ENCODE data around the gene MRPS7. TPM values are rescaled to one million over a fixed set of nuclear protein-coding genes. Genes with fewer than 3 reads are reported as not detected.

The MRPS7 gene
- total RNA-seq, 8 experiments from 2014 or later: 48.2 to 108 (median 78.7) TPM

GRCh38 chr17:75238684-75239191 is 22.9 kb upstream of the MRPS7 start:
- in situ Hi-C loops (cut with MboI; ENCODE audit: low pct_unique_long_range_greater_than_20kb in 2 of 9, low sequenced_read_pairs in 9 of 9, unreplicated experiment in 9 of 9): no loop called here
- Histone ChIP-seq H3K4me1 (replicated peaks in 1 of 2) (no peaks in the 10 kb centered on the region), H3K27ac (no peak overlapping the region), H3K4me3 (no peak overlapping the region)
- WGBS, 10 experiments: 33 to 80% (median 47%) methylated on average over 1 to 8 of the region's 13 CpGs; no CpG with 5 or more reads in 5 of the 10 experiments
- peak; percentile 15 to 75 (median 44) for ATAC-seq (replicated peaks in 6 of 8)

- in situ Hi-C loops (cut with MboI; ENCODE audit: low pct_unique_long_range_greater_than_20kb in 2 of 9, low sequenced_read_pairs in 9 of 9, unreplicated experiment in 9 of 9): no loop called here
- Histone ChIP-seq H3K4me3 (no peak overlapping the region), H3K4me1 (replicated peaks in 1 of 2) (no peaks in the 10 kb centered on the region), H3K27ac (no peak overlapping the region)
- ATAC-seq (replicated peaks in 6 of 8): no peak
- WGBS, 10 experiments: 70% methylated on average over 2 of the region's 12 CpGs; no CpG with 5 or more reads in 9 of the 10 experiments
Measured at GRCh38 chr17:75239214-75239613, 22.5 kb upstream of the MRPS7 start.

- in situ Hi-C loops (cut with MboI; ENCODE audit: low pct_unique_long_range_greater_than_20kb in 2 of 9, low sequenced_read_pairs in 9 of 9, unreplicated experiment in 9 of 9): no loop called here
- peak in 3 of 8 experiments; percentile 1 to 32 (median 31) for ATAC-seq (replicated peaks in 6 of 8)
- Histone ChIP-seq H3K4me1 (replicated peaks in 1 of 2) (no peaks in the 10 kb centered on the region), H3K27ac (no peak overlapping the region), H3K4me3 (no peak overlapping the region)
- 96 to 100% methylated on average over 1 to 4 of the region's 23 CpGs; no CpG with 5 or more reads in 8 of the 10 experiments for WGBS, 10 experiments
Measured at GRCh38 chr17:75239778-75240393, 21.8 kb upstream of the MRPS7 start.

GRCh38 chr17:75240394-75241142 is 21.1 kb upstream of the MRPS7 start:
- Histone ChIP-seq H3K27ac (no peak overlapping the region), H3K4me1 (replicated peaks in 1 of 2) (no peaks in the 10 kb centered on the region), H3K4me3 (no peak overlapping the region)
- 40 to 100% (median 72%) methylated on average over 1 to 12 of the region's 23 CpGs; no CpG with 5 or more reads in 4 of the 10 experiments for WGBS, 10 experiments
- in situ Hi-C loops (cut with MboI; ENCODE audit: low pct_unique_long_range_greater_than_20kb in 2 of 9, low sequenced_read_pairs in 9 of 9, unreplicated experiment in 9 of 9): no loop called here
- ATAC-seq (replicated peaks in 6 of 8): peak; percentile 28 to 92 (median 77)

- WGBS, 10 experiments: 98 to 100% (median 100%) methylated on average over 1 to 5 of the region's 7 CpGs; no CpG with 5 or more reads in 7 of the 10 experiments
- in situ Hi-C loops (cut with MboI; ENCODE audit: low pct_unique_long_range_greater_than_20kb in 2 of 9, low sequenced_read_pairs in 9 of 9, unreplicated experiment in 9 of 9): no loop called here
- Histone ChIP-seq H3K27ac (no peak overlapping the region), H3K4me3 (no peak overlapping the region), H3K4me1 (replicated peaks in 1 of 2) (no peaks in the 10 kb centered on the region)
- ATAC-seq (replicated peaks in 6 of 8): no peak
Measured at GRCh38 chr17:75241143-75241430, 20.6 kb upstream of the MRPS7 start.

DNA sequence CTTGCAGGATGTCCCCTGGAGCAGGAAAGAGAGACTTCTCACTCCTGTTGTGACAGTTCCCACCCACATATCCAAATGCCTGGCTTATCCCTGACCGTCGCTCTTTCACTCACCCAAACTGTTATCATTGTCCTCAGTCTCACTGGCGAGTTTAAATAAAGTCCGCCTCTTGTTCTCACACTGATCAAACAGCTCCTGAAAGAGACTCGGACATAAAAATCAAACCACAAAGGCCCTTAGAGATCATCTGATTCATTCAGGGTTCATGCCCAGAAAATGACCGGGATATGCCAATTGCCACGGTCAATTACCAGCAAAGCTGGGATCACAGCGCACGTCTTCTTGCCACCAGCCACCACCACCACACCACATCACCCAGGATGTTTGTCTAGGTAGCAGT is 20.2 kb upstream of the MRPS7 start:
- H3K27ac ChIP-seq: no peak overlapping the region
- H3K4me3 ChIP-seq: no peak overlapping the region
- no peaks in the 10 kb centered on the region for H3K4me1 ChIP-seq (replicated peaks in 1 of 2)
- no peak for ATAC-seq (replicated peaks in 6 of 8)
- in situ Hi-C loops (cut with MboI; ENCODE audit: low pct_unique_long_range_greater_than_20kb in 2 of 9, low sequenced_read_pairs in 9 of 9, unreplicated experiment in 9 of 9): no loop called here
- WGBS, 10 experiments: 96 to 100% (median 100%) methylated on average over 2 to 5 of the region's 9 CpGs; no CpG with 5 or more reads in 5 of the 10 experiments

GRCh38 chr17:75241996-75242460 is 19.7 kb upstream of the MRPS7 start:
- in situ Hi-C loops (cut with MboI; ENCODE audit: low pct_unique_long_range_greater_than_20kb in 2 of 9, low sequenced_read_pairs in 9 of 9, unreplicated experiment in 9 of 9): no loop called here
- WGBS, 10 experiments: 38 to 100% (median 96%) methylated on average over 1 to 7 of the region's 15 CpGs; no CpG with 5 or more reads in 5 of the 10 experiments
- ATAC-seq (replicated peaks in 6 of 8): peak in 3 of 8 experiments; percentile 38 to 86 (median 84)
- no peak overlapping the region for H3K4me3 ChIP-seq
- no peaks in the 10 kb centered on the region for H3K4me1 ChIP-seq (replicated peaks in 1 of 2)
- no peak overlapping the region for H3K27ac ChIP-seq

- 77 to 100% (median 94%) methylated on average over 1 to 10 of the region's 17 CpGs; no CpG with 5 or more reads in 1 of the 10 experiments for WGBS, 10 experiments
- Histone ChIP-seq H3K4me3 (no peak overlapping the region), H3K4me1 (replicated peaks in 1 of 2) (no peaks in the 10 kb centered on the region), H3K27ac (no peak overlapping the region)
- in situ Hi-C loops (cut with MboI; ENCODE audit: low pct_unique_long_range_greater_than_20kb in 2 of 9, low sequenced_read_pairs in 9 of 9, unreplicated experiment in 9 of 9): no loop called here
- no peak for ATAC-seq (replicated peaks in 6 of 8)
Measured at GRCh38 chr17:75242461-75243042, 19.1 kb upstream of the MRPS7 start.

- Histone ChIP-seq H3K27ac (no peak overlapping the region), H3K4me1 (replicated peaks in 1 of 2) (no peaks in the 10 kb centered on the region), H3K4me3 (no peak overlapping the region)
- 88 to 100% (median 92%) methylated on average over 2 to 10 of the region's 22 CpGs; no CpG with 5 or more reads in 2 of the 10 experiments for WGBS, 10 experiments
- no peak for ATAC-seq (replicated peaks in 6 of 8)
- in situ Hi-C loops (cut with MboI; ENCODE audit: low pct_unique_long_range_greater_than_20kb in 2 of 9, low sequenced_read_pairs in 9 of 9, unreplicated experiment in 9 of 9): no loop called here
Measured at GRCh38 chr17:75244133-75244866, 17.4 kb upstream of the MRPS7 start.

GRCh38 chr17:75245011-75245410 is 16.7 kb upstream of the MRPS7 start:
- in situ Hi-C loops (cut with MboI; ENCODE audit: low pct_unique_long_range_greater_than_20kb in 2 of 9, low sequenced_read_pairs in 9 of 9, unreplicated experiment in 9 of 9): no loop called here
- no peak overlapping the region for H3K4me3 ChIP-seq
- no peak for ATAC-seq (replicated peaks in 6 of 8)
- WGBS, 10 experiments: 80 to 100% (median 95%) methylated on average over 1 to 5 of the region's 6 CpGs; no CpG with 5 or more reads in 2 of the 10 experiments
- no peaks in the 10 kb centered on the region for H3K4me1 ChIP-seq (replicated peaks in 1 of 2)
- no peak overlapping the region for H3K27ac ChIP-seq

GRCh38 chr17:75246404-75246803 is 15.3 kb upstream of the MRPS7 start:
- H3K27ac ChIP-seq: no peak overlapping the region
- no peaks in the 10 kb centered on the region for H3K4me1 ChIP-seq (replicated peaks in 1 of 2)
- in situ Hi-C loops (cut with MboI; ENCODE audit: low pct_unique_long_range_greater_than_20kb in 2 of 9, low sequenced_read_pairs in 9 of 9, unreplicated experiment in 9 of 9): no loop called here
- no peak for ATAC-seq (replicated peaks in 6 of 8)
- H3K4me3 ChIP-seq: no peak overlapping the region
- 60 to 95% (median 94%) methylated on average over 1 to 10 of the region's 12 CpGs; no CpG with 5 or more reads in 5 of the 10 experiments for WGBS, 10 experiments

- no peak for ATAC-seq (replicated peaks in 6 of 8)
- H3K27ac ChIP-seq: no peak overlapping the region
- H3K4me1 ChIP-seq (replicated peaks in 1 of 2): no peaks in the 10 kb centered on the region
- WGBS, 10 experiments: 47 to 100% (median 92%) methylated on average over 2 to 3 of the region's 4 CpGs; no CpG with 5 or more reads in 1 of the 10 experiments
- no peak overlapping the region for H3K4me3 ChIP-seq
- in situ Hi-C loops (cut with MboI; ENCODE audit: low pct_unique_long_range_greater_than_20kb in 2 of 9, low sequenced_read_pairs in 9 of 9, unreplicated experiment in 9 of 9): no loop called here
Measured at GRCh38 chr17:75249564-75249963, 12.1 kb upstream of the MRPS7 start.
